WTC11 (cell line): ENCODE measurements around the gene LPGAT1. TPM values are rescaled to one million over a fixed set of nuclear protein-coding genes. Genes with fewer than 3 reads are reported as not detected.

Source experiments
- ATAC-seq: fragments of 200-7000 bp; cut with Tn5 transposase; 2 replicates; pipeline ENCODE4 v1.10.0; 2021; ENCODE audit warnings: mild to moderate bottlenecking, moderate library complexity
- CTCF ChIA-PET: fragments of 300-600 bp; sonication (Branson Sonifier 250); formaldehyde crosslinking; loops from one replicate; lab custom pipeline; 2021; ENCODE audit warnings: antibody characterized with exemption; lab: Charles Lee
- POLR2A ChIA-PET: fragments of 350-600 bp; sonication (Branson Sonifier 250); formaldehyde crosslinking; loops from one replicate; lab custom pipeline; 2021; ENCODE audit warnings: antibody characterized with exemption; lab: Charles Lee
- DNase-seq: peaks from one replicate; pipeline ENCODE4 v3.0.0; 2021; ENCODE audit warnings: low spot score
- H3K27ac Mint-ChIP-seq: 2 replicates; pipeline ENCODE4 v1.8.0; 2021; ENCODE audit warnings: mixed read lengths
- H3K27me3 Mint-ChIP-seq: 2 replicates; pipeline ENCODE4 v1.8.0; 2021; ENCODE audit warnings: low read depth, mild to moderate bottlenecking, moderate library complexity, mixed read lengths
- H3K36me3 Mint-ChIP-seq: 2 replicates; pipeline ENCODE4 v1.8.0; 2021; ENCODE audit warnings: mixed read lengths
- H3K4me1 Mint-ChIP-seq: 2 replicates; pipeline ENCODE4 v1.8.0; 2022; ENCODE audit warnings: mixed read lengths
- H3K4me3 Mint-ChIP-seq: 2 replicates; pipeline ENCODE4 v1.8.0; 2021; ENCODE audit warnings: mild to moderate bottlenecking, moderate library complexity, mixed read lengths
- H3K9me3 Mint-ChIP-seq: 2 replicates; pipeline ENCODE4 v1.8.0; 2021; ENCODE audit warnings: mixed read lengths
- CBFB ChIP-seq: sonication (generic); formaldehyde crosslinking; IDR thresholded peaks from 2 replicates; pipeline ENCODE4 v1.8.1; 2022; ENCODE audit warnings: mild to moderate bottlenecking, low read depth, missing genetic modification reagents
- ESRRA ChIP-seq: sonication (generic); formaldehyde crosslinking; IDR thresholded peaks from 2 replicates; pipeline ENCODE4 v1.8.1; 2022; ENCODE audit warnings: mild to moderate bottlenecking, missing genetic modification reagents, borderline replicate concordance
- ETV6 ChIP-seq: sonication (generic); formaldehyde crosslinking; IDR thresholded peaks from 2 replicates; pipeline ENCODE4 v1.8.1; 2022; ENCODE audit warnings: mild to moderate bottlenecking, missing genetic modification reagents
- GABPB1 ChIP-seq: sonication (generic); formaldehyde crosslinking; IDR thresholded peaks from 2 replicates; pipeline ENCODE4 v1.8.1; 2023; ENCODE audit warnings: mild to moderate bottlenecking, missing genetic modification reagents
- GTF2I ChIP-seq: fragments of 250-450 bp; sonication (Bioruptor Pico); conservative IDR thresholded peaks from 2 replicates; pipeline ENCODE4 v1.4.0; 2021; ENCODE audit warnings: mild to moderate bottlenecking
- IRF2 ChIP-seq: sonication (generic); formaldehyde crosslinking; IDR thresholded peaks from 2 replicates; pipeline ENCODE4 v1.8.0; 2022; ENCODE audit warnings: low read depth, missing genetic modification reagents, borderline replicate concordance
- JUN ChIP-seq: sonication (generic); formaldehyde crosslinking; IDR thresholded peaks from 2 replicates; pipeline ENCODE4 v1.8.0; 2023; ENCODE audit warnings: mild to moderate bottlenecking, missing genetic modification reagents
- MXD4 ChIP-seq: fragments of 250-450 bp; sonication (Bioruptor Pico); IDR thresholded peaks from 2 replicates; pipeline ENCODE4 v1.8.0; 2021; ENCODE audit warnings: mild to moderate bottlenecking, moderate library complexity, borderline replicate concordance
- MYBL2 ChIP-seq: sonication (generic); formaldehyde crosslinking; IDR thresholded peaks from 2 replicates; pipeline ENCODE4 v1.8.1; 2023; ENCODE audit warnings: mild to moderate bottlenecking, moderate library complexity, missing genetic modification reagents
- RELA ChIP-seq: sonication (generic); formaldehyde crosslinking; IDR thresholded peaks from 2 replicates; pipeline ENCODE4 v1.8.1; 2022; ENCODE audit warnings: missing genetic modification reagents, mild to moderate bottlenecking, borderline replicate concordance
- RORB ChIP-seq: fragments of 250-450 bp; sonication (Bioruptor Pico); IDR thresholded peaks from 2 replicates; pipeline ENCODE4 v1.9.0; 2021; ENCODE audit warnings: mild to moderate bottlenecking
- SMAD4 ChIP-seq: sonication (generic); formaldehyde crosslinking; IDR thresholded peaks from 2 replicates; pipeline ENCODE4 v1.8.0; 2022; ENCODE audit warnings: mild to moderate bottlenecking, missing genetic modification reagents
- ZNF219 ChIP-seq: sonication (generic); formaldehyde crosslinking; IDR thresholded peaks from 2 replicates; pipeline ENCODE4 v1.8.0; 2023; ENCODE audit warnings: missing genetic modification reagents, mild to moderate bottlenecking, borderline replicate concordance
- total RNA-seq: library from RNA; stranded (reverse); gene quantifications from 3 replicates; pipeline ENCODE4 v1.2.3, GENCODE V29; 2021
- TF ChIP-seq, protein P1 (sequence below): sonication (generic); formaldehyde crosslinking; IDR thresholded peaks from 2 replicates; pipeline ENCODE4 v1.8.0; 2023; ENCODE audit warnings: missing genetic modification reagents
- TF ChIP-seq, protein P2 (sequence below): fragments of 250-450 bp; sonication (Bioruptor Pico); IDR thresholded peaks from 2 replicates; pipeline ENCODE4 v1.9.0; 2021; ENCODE audit warnings: moderate library complexity, mild to moderate bottlenecking, inconsistent platforms, borderline replicate concordance
- TF ChIP-seq, protein P3 (sequence below): fragments of 250-450 bp; sonication (Bioruptor Pico); IDR thresholded peaks from 2 replicates; pipeline ENCODE4 v1.9.0; 2021; ENCODE audit warnings: mild to moderate bottlenecking, borderline replicate concordance
- TF ChIP-seq, protein P4 (sequence below): sonication (generic); formaldehyde crosslinking; IDR thresholded peaks from 2 replicates; pipeline ENCODE4 v1.8.1; 2022; ENCODE audit warnings: mild to moderate bottlenecking, missing genetic modification reagents, moderate library complexity, borderline replicate concordance
- TF ChIP-seq, protein P5 (sequence below): fragments of 250-450 bp; sonication (Bioruptor Pico); IDR thresholded peaks from 2 replicates; pipeline ENCODE4 v1.9.0; 2021; ENCODE audit warnings: mild to moderate bottlenecking
- TF ChIP-seq, protein P6 (sequence below): sonication (generic); formaldehyde crosslinking; IDR thresholded peaks from 2 replicates; pipeline ENCODE4 v1.8.0; 2022; ENCODE audit warnings: mild to moderate bottlenecking, missing genetic modification reagents
- TF ChIP-seq, protein P7 (sequence below): sonication (generic); formaldehyde crosslinking; IDR thresholded peaks from 2 replicates; pipeline ENCODE4 v1.8.1; 2023; ENCODE audit warnings: mild to moderate bottlenecking, missing genetic modification reagents

Gene LPGAT1
- total RNA-seq, 1 experiment from 2014 or later = 15.1 TPM

DNA sequence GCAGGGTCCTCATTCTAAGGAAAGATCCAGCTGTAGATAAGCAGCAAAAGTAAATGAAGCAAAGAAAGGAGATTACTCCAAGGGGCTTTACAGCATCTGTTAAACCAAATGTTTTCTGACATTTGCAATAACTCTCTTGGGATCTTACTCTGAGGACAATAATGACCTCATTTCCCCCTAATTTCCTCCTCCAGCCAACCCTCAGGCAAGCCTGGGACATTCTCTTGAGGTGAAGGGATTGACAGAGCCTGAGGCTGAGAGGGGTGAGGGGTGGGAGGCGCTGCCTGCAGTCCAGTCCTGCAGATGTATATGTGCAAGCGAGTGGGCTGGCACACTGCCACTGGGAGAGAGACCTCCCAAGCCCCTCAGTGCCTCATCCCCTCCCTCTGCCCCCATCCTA is 114.6 kb downstream of the LPGAT1 start:
- Mint-ChIP-seq H3K27ac (no peak overlapping the region), H3K4me1 (no peaks in the 10 kb centered on the region), H3K4me3 (no peak overlapping the region), H3K9me3 (peaks cover 4% of the 10 kb centered on the region; the same call in 1 of the 2 replicates), H3K27me3 (no peaks in the 10 kb centered on the region), H3K36me3 (no peaks in the 10 kb centered on the region)
- DNase-seq (no peak), ATAC-seq (no peak)
- TF ChIP-seq, protein P1, sequence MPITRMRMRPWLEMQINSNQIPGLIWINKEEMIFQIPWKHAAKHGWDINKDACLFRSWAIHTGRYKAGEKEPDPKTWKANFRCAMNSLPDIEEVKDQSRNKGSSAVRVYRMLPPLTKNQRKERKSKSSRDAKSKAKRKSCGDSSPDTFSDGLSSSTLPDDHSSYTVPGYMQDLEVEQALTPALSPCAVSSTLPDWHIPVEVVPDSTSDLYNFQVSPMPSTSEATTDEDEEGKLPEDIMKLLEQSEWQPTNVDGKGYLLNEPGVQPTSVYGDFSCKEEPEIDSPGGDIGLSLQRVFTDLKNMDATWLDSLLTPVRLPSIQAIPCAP (CRISPR knock-in tag) = no peak
- TF ChIP-seq MYBL2 (CRISPR knock-in tag) = no peak
- TF ChIP-seq, protein P2, sequence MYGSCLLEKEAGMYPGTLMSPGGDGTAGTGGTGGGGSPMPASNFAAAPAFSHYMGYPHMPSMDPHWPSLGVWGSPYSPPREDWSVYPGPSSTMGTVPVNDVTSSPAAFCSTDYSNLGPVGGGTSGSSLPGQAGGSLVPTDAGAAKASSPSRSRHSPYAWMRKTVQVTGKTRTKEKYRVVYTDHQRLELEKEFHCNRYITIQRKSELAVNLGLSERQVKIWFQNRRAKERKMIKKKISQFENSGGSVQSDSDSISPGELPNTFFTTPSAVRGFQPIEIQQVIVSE (CRISPR knock-in tag) = no peak
- TF ChIP-seq, protein P3, sequence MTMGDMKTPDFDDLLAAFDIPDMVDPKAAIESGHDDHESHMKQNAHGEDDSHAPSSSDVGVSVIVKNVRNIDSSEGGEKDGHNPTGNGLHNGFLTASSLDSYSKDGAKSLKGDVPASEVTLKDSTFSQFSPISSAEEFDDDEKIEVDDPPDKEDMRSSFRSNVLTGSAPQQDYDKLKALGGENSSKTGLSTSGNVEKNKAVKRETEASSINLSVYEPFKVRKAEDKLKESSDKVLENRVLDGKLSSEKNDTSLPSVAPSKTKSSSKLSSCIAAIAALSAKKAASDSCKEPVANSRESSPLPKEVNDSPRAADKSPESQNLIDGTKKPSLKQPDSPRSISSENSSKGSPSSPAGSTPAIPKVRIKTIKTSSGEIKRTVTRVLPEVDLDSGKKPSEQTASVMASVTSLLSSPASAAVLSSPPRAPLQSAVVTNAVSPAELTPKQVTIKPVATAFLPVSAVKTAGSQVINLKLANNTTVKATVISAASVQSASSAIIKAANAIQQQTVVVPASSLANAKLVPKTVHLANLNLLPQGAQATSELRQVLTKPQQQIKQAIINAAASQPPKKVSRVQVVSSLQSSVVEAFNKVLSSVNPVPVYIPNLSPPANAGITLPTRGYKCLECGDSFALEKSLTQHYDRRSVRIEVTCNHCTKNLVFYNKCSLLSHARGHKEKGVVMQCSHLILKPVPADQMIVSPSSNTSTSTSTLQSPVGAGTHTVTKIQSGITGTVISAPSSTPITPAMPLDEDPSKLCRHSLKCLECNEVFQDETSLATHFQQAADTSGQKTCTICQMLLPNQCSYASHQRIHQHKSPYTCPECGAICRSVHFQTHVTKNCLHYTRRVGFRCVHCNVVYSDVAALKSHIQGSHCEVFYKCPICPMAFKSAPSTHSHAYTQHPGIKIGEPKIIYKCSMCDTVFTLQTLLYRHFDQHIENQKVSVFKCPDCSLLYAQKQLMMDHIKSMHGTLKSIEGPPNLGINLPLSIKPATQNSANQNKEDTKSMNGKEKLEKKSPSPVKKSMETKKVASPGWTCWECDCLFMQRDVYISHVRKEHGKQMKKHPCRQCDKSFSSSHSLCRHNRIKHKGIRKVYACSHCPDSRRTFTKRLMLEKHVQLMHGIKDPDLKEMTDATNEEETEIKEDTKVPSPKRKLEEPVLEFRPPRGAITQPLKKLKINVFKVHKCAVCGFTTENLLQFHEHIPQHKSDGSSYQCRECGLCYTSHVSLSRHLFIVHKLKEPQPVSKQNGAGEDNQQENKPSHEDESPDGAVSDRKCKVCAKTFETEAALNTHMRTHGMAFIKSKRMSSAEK (CRISPR knock-in tag) = no peak
- TF ChIP-seq, protein P4, sequence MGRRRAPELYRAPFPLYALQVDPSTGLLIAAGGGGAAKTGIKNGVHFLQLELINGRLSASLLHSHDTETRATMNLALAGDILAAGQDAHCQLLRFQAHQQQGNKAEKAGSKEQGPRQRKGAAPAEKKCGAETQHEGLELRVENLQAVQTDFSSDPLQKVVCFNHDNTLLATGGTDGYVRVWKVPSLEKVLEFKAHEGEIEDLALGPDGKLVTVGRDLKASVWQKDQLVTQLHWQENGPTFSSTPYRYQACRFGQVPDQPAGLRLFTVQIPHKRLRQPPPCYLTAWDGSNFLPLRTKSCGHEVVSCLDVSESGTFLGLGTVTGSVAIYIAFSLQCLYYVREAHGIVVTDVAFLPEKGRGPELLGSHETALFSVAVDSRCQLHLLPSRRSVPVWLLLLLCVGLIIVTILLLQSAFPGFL (CRISPR knock-in tag) = no peak
- TF ChIP-seq GABPB1 (CRISPR knock-in tag) = no peak
- CTCF ChIA-PET = interaction anchor here (1.2 kb wide), 1 partner anchor 740 kb away, joined by 3 read pairs; no protein-coding TSS in a partner anchor
- POLR2A ChIA-PET = no interaction called here

DNA sequence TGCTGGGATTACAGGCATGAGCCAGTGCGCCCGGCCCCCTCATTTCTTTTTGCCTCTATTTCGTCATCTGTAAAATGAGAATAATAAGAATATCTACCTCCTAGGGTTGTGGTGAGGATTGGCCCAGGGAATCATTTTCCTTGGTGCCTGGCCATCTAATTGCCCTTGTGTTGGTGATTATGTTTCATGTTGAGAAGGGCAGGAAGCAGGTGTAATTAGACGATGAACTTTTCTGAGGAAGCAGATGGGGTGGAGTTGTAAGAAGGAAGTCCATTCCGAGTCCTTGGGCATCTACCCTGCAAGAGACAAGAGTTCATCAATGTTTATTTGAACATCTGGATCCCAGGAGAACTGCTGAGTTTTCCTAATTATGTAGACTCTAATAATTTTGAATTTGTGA is 116.4 kb downstream of the LPGAT1 start:
- CTCF ChIA-PET = interaction anchor here (2.8 kb wide), 1 partner anchor 15 kb away, joined by 11 read pairs; no protein-coding TSS in a partner anchor
- Mint-ChIP-seq H3K27me3 (no peaks in the 10 kb centered on the region), H3K4me1 (no peaks in the 10 kb centered on the region), H3K36me3 (no peaks in the 10 kb centered on the region), H3K27ac (no peak overlapping the region), H3K9me3 (no peaks in the 10 kb centered on the region), H3K4me3 (no peak overlapping the region)
- DNase-seq (no peak), ATAC-seq (no peak)
- POLR2A ChIA-PET = no interaction called here
- no peak for TF ChIP-seq JUN (CRISPR knock-in tag)
- TF ChIP-seq GTF2I (CRISPR knock-in tag) = no peak
- no peak for TF ChIP-seq ZNF219 (CRISPR knock-in tag)
- TF ChIP-seq RELA = no peak
- TF ChIP-seq, all 79 proteins: peak for 0

DNA sequence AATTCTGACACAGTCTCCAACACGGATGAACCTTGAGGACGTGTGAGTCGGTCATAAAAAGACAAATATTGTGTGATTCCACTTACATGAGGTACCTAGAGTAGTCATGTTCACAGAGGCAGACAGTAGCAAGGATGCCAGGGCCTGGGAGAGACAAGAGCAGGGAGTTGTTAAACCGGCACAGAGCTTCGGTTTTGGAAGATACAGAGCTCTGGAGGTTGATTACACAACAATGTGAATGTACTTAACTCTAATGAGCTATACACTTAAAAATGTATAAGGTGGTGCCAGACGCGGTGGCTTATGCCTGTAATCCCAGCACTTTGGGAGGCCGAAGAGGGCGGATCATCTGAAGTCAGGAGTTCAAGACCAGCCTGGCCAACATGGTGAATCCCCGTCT is 117.3 kb downstream of the LPGAT1 start:
- ATAC-seq (no peak), DNase-seq (no peak)
- H3K4me1 Mint-ChIP-seq = no peaks in the 10 kb centered on the region
- H3K36me3 Mint-ChIP-seq = no peaks in the 10 kb centered on the region
- no peaks in the 10 kb centered on the region for H3K27me3 Mint-ChIP-seq
- no peak overlapping the region for H3K27ac Mint-ChIP-seq
- no peak for TF ChIP-seq ESRRA
- TF ChIP-seq, protein P5, sequence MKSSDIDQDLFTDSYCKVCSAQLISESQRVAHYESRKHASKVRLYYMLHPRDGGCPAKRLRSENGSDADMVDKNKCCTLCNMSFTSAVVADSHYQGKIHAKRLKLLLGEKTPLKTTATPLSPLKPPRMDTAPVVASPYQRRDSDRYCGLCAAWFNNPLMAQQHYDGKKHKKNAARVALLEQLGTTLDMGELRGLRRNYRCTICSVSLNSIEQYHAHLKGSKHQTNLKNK (CRISPR knock-in tag) = no peak
- no peak for TF ChIP-seq CBFB
- TF ChIP-seq, protein P6, sequence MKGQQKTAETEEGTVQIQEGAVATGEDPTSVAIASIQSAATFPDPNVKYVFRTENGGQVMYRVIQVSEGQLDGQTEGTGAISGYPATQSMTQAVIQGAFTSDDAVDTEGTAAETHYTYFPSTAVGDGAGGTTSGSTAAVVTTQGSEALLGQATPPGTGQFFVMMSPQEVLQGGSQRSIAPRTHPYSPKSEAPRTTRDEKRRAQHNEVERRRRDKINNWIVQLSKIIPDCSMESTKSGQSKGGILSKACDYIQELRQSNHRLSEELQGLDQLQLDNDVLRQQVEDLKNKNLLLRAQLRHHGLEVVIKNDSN (CRISPR knock-in tag) = no peak
- TF ChIP-seq, protein P7, sequence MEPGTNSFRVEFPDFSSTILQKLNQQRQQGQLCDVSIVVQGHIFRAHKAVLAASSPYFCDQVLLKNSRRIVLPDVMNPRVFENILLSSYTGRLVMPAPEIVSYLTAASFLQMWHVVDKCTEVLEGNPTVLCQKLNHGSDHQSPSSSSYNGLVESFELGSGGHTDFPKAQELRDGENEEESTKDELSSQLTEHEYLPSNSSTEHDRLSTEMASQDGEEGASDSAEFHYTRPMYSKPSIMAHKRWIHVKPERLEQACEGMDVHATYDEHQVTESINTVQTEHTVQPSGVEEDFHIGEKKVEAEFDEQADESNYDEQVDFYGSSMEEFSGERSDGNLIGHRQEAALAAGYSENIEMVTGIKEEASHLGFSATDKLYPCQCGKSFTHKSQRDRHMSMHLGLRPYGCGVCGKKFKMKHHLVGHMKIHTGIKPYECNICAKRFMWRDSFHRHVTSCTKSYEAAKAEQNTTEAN = no peak
- TF ChIP-seq RORB (CRISPR knock-in tag) = no peak
- TF ChIP-seq MXD4 (CRISPR knock-in tag) = no peak
- no peak for TF ChIP-seq JUN (CRISPR knock-in tag)
- no peak for TF ChIP-seq SMAD4
- no peak for TF ChIP-seq IRF2 (CRISPR knock-in tag)
- TF ChIP-seq ETV6 (CRISPR knock-in tag) = no peak
- TF ChIP-seq, all 79 proteins: peak for 0
- no peak overlapping the region for H3K4me3 Mint-ChIP-seq
- ChIA-PET POLR2A (no interaction called here), CTCF (interaction anchor here (2.8 kb wide), 1 partner anchor 14 kb away, joined by 11 read pairs; no protein-coding TSS in a partner anchor)
- H3K9me3 Mint-ChIP-seq = no peaks in the 10 kb centered on the region
